Activated naive CD8-positive, alpha-beta T cell treated with anti-CD3 and anti-CD28 coated beads, Interleukin-2, amount 10 ng/mL, durations not matched to agents 7 days and 5 days (primary cell): Measurements from ENCODE around the gene NDUFC2. TPM values are rescaled to one million over a fixed set of nuclear protein-coding genes. Genes with fewer than 3 reads are reported as not detected.
"Not testable (repeated sequence)": the region's sequence is repeated elsewhere in the genome, so short reads cannot be mapped to it uniquely, and the experiment has no call there.

ENCODE experiments used
- ATAC-seq: fragments of 150-1000 bp; cut with Tn5 transposase; one replicate; pipeline ENCODE4 v1.10.0; 2021; ENCODE audit warnings: low read depth, moderate library complexity
- POLR2A ChIA-PET: fragments of 350-600 bp; sonication (Branson Sonifier 250); formaldehyde crosslinking; loops from one replicate; lab custom pipeline; 2021; ENCODE audit warnings: antibody characterized with exemption; lab: Charles Lee
- DNase-seq: peaks from one replicate; pipeline ENCODE4 v3.0.0; 2021
- H3K27ac Mint-ChIP-seq: one replicate; pipeline ENCODE4 v1.8.0; 2022; ENCODE audit warnings: mild to moderate bottlenecking, mixed read lengths
- H3K27me3 Mint-ChIP-seq: one replicate; pipeline ENCODE4 v1.8.0; 2022; ENCODE audit warnings: mild to moderate bottlenecking, moderate library complexity, mixed read lengths
- H3K36me3 Mint-ChIP-seq: one replicate; pipeline ENCODE4 v1.8.0; 2021; ENCODE audit warnings: mild to moderate bottlenecking, mixed read lengths
- H3K4me1 Mint-ChIP-seq: one replicate; pipeline ENCODE4 v1.8.0; 2021; ENCODE audit warnings: mixed read lengths
- H3K4me3 Mint-ChIP-seq: one replicate; pipeline ENCODE4 v1.8.0; 2022; ENCODE audit warnings: mild to moderate bottlenecking, moderate library complexity, mixed read lengths
- H3K9me3 Mint-ChIP-seq: one replicate; pipeline ENCODE4 v1.8.0; 2021; ENCODE audit warnings: mixed read lengths
- total RNA-seq, 2 experiments: library from RNA; stranded (reverse); gene quantifications; one replicate each; pipeline ENCODE4 v1.2.3, GENCODE V29; 2021

Gene NDUFC2
- total RNA-seq, 2 experiments from 2014 or later, result 162 to 163 TPM

GRCh38 chr11:78057462-78058055 lies 22.1 kb downstream of the NDUFC2 start:
- no peak for DNase-seq
- peaks cover 2% of the 10 kb centered on the region for H3K27me3 Mint-ChIP-seq

GRCh38 chr11:78056093-78056492 lies 23.6 kb downstream of the NDUFC2 start:
- Mint-ChIP-seq H3K9me3 (no peaks in the 10 kb centered on the region), H3K4me1 (peaks cover 3% of the 10 kb centered on the region), H3K36me3 (no peaks in the 10 kb centered on the region), H3K4me3 (no peak overlapping the region), H3K27me3 (peaks cover 2% of the 10 kb centered on the region), H3K27ac (no peak overlapping the region)
- DNase-seq, result no peak
- ATAC-seq, result no peak
- POLR2A ChIA-PET, result no interaction called here

More at GRCh38 chr11:78057462-78058055, 22.1 kb downstream of the NDUFC2 start:
- POLR2A ChIA-PET, result no interaction called here
- H3K9me3 Mint-ChIP-seq, result no peaks in the 10 kb centered on the region
- ATAC-seq, result no peak
- no peaks in the 10 kb centered on the region for H3K4me1 Mint-ChIP-seq
- H3K4me3 Mint-ChIP-seq, result no peak overlapping the region
- H3K36me3 Mint-ChIP-seq, result no peaks in the 10 kb centered on the region
- H3K27ac Mint-ChIP-seq, result no peak overlapping the region

GRCh38 chr11:78054971-78055370 lies 24.7 kb downstream of the NDUFC2 start:
- no peaks in the 10 kb centered on the region for H3K9me3 Mint-ChIP-seq
- no peak overlapping the region for H3K27ac Mint-ChIP-seq
- peaks cover 2% of the 10 kb centered on the region for H3K27me3 Mint-ChIP-seq
- POLR2A ChIA-PET, result interaction anchor here (0.8 kb wide), 1 partner anchor 11 kb away, joined by 3 read pairs; no protein-coding TSS in a partner anchor
- DNase-seq (no peak), ATAC-seq (no peak)
- H3K4me3 Mint-ChIP-seq, result no peak overlapping the region
- H3K4me1 Mint-ChIP-seq, result peaks cover 7% of the 10 kb centered on the region
- H3K36me3 Mint-ChIP-seq, result peaks cover 3% of the 10 kb centered on the region

- H3K27ac Mint-ChIP-seq, result peak overlapping the region; percentile 60
- peaks cover 3% of the 10 kb centered on the region for H3K36me3 Mint-ChIP-seq
- DNase-seq, result no peak
- ATAC-seq, result no peak
- POLR2A ChIA-PET, result no interaction called here
- peaks cover 7% of the 10 kb centered on the region for H3K4me1 Mint-ChIP-seq
- no peak overlapping the region for H3K4me3 Mint-ChIP-seq
- H3K27me3 Mint-ChIP-seq, result peaks cover under 1% of the 10 kb centered on the region
- H3K9me3 Mint-ChIP-seq, result no peaks in the 10 kb centered on the region
These were observed 28.5 kb downstream of the NDUFC2 start for GRCh38 chr11:78050964-78051831.

- no peak overlapping the region for H3K4me3 Mint-ChIP-seq
- DNase-seq (no peak), ATAC-seq (no peak)
- peaks cover 3% of the 10 kb centered on the region for H3K36me3 Mint-ChIP-seq
- H3K27ac Mint-ChIP-seq, result no peak overlapping the region
- no peaks in the 10 kb centered on the region for H3K27me3 Mint-ChIP-seq
- H3K4me1 Mint-ChIP-seq, result peaks cover 10% of the 10 kb centered on the region
- no peaks in the 10 kb centered on the region for H3K9me3 Mint-ChIP-seq
- POLR2A ChIA-PET, result no interaction called here
These were observed 30.3 kb downstream of the NDUFC2 start for GRCh38 chr11:78049348-78049747.

GRCh38 chr11:78048561-78048960 lies 31.1 kb downstream of the NDUFC2 start:
- POLR2A ChIA-PET, result no interaction called here
- no peaks in the 10 kb centered on the region for H3K27me3 Mint-ChIP-seq

GRCh38 chr11:78046486-78046854 lies 33.2 kb downstream of the NDUFC2 start:
- Mint-ChIP-seq H3K27me3 (peaks cover 2% of the 10 kb centered on the region), H3K4me1 (peaks cover 10% of the 10 kb centered on the region), H3K36me3 (peaks cover 5% of the 10 kb centered on the region), H3K4me3 (no peak overlapping the region), H3K27ac (no peak overlapping the region), H3K9me3 (peaks cover 2% of the 10 kb centered on the region)
- POLR2A ChIA-PET, result no interaction called here
- DNase-seq (no peak), ATAC-seq (peak; percentile 3)

More at GRCh38 chr11:78048561-78048960, 31.1 kb downstream of the NDUFC2 start:
- no peak for ATAC-seq
- Mint-ChIP-seq H3K36me3 (peaks cover 3% of the 10 kb centered on the region), H3K27ac (no peak overlapping the region), H3K4me1 (peaks cover 10% of the 10 kb centered on the region), H3K4me3 (no peak overlapping the region), H3K9me3 (no peaks in the 10 kb centered on the region)
- DNase-seq, result no peak

GRCh38 chr11:78045851-78046485 lies 33.7 kb downstream of the NDUFC2 start:
- Mint-ChIP-seq H3K36me3 (peaks cover 4% of the 10 kb centered on the region), H3K4me1 (peaks cover 5% of the 10 kb centered on the region), H3K27ac (peak overlapping the region; percentile 51), H3K27me3 (peaks cover 3% of the 10 kb centered on the region), H3K4me3 (peak overlapping the region; percentile 53), H3K9me3 (peaks cover 3% of the 10 kb centered on the region)
- POLR2A ChIA-PET, result no interaction called here
- DNase-seq (peak; percentile 92), ATAC-seq (peak; percentile 98)

GRCh38 chr11:78044706-78045105 lies 35.0 kb downstream of the NDUFC2 start:
- peaks cover 10% of the 10 kb centered on the region for H3K4me1 Mint-ChIP-seq
- no peak for ATAC-seq
- peaks cover 3% of the 10 kb centered on the region for H3K9me3 Mint-ChIP-seq
- POLR2A ChIA-PET, result interaction anchor here (0.6 kb wide), 1 partner anchor 10 kb away, joined by 3 read pairs; no protein-coding TSS in a partner anchor
- peaks cover 3% of the 10 kb centered on the region for H3K27me3 Mint-ChIP-seq
- H3K36me3 Mint-ChIP-seq, result peaks cover 2% of the 10 kb centered on the region
- H3K4me3 Mint-ChIP-seq, result no peak overlapping the region
- no peak overlapping the region for H3K27ac Mint-ChIP-seq
- no peak for DNase-seq

GRCh38 chr11:78041843-78042440 lies 37.7 kb downstream of the NDUFC2 start:
- peaks cover 2% of the 10 kb centered on the region for H3K36me3 Mint-ChIP-seq
- ATAC-seq, result no peak
- POLR2A ChIA-PET, result no interaction called here
- H3K27me3 Mint-ChIP-seq, result peaks cover 3% of the 10 kb centered on the region
- DNase-seq, result no peak
- peaks cover 12% of the 10 kb centered on the region for H3K4me1 Mint-ChIP-seq
- peak overlapping the region; percentile 61 for H3K27ac Mint-ChIP-seq
- H3K9me3 Mint-ChIP-seq, result peaks cover 3% of the 10 kb centered on the region
- no peak overlapping the region for H3K4me3 Mint-ChIP-seq

- Mint-ChIP-seq H3K4me1 (peaks cover 12% of the 10 kb centered on the region), H3K27ac (peak overlapping the region; percentile 61)
- ATAC-seq, POLR2A ChIA-PET, H3K27me3 Mint-ChIP-seq, H3K4me3 Mint-ChIP-seq, H3K9me3 Mint-ChIP-seq, DNase-seq, H3K36me3 Mint-ChIP-seq: not testable (repeated sequence)
These were observed 38.3 kb downstream of the NDUFC2 start for GRCh38 chr11:78041380-78041719.

GRCh38 chr11:78040691-78041379 lies 38.8 kb downstream of the NDUFC2 start:
- no peak for DNase-seq
- no peak overlapping the region for H3K27ac Mint-ChIP-seq
- POLR2A ChIA-PET, result no interaction called here
- peaks cover 12% of the 10 kb centered on the region for H3K4me1 Mint-ChIP-seq
- H3K27me3 Mint-ChIP-seq, result peaks cover 3% of the 10 kb centered on the region
- H3K9me3 Mint-ChIP-seq, result peaks cover 3% of the 10 kb centered on the region
- H3K4me3 Mint-ChIP-seq, result no peak overlapping the region
- peaks cover 2% of the 10 kb centered on the region for H3K36me3 Mint-ChIP-seq
- ATAC-seq, result no peak
